NCI-H2107 treated with DMSO at 0.1 percent for 48 hours (cell line): Measurements from ENCODE around the gene AGBL3.
A peak's percentile ranks its signal among the peaks of the same experiment; 100 is the strongest.
"Not testable (repeated sequence)": the region's sequence is repeated elsewhere in the genome, so short reads cannot be mapped to it uniquely, and the experiment has no call there.

Experiments used
- DNase-seq: peaks from one replicate; lab custom pipeline; 2025; ENCODE audit not compliant: unreplicated experiment; lab: John Stamatoyannopoulos, UW

Gene AGBL3

DNA sequence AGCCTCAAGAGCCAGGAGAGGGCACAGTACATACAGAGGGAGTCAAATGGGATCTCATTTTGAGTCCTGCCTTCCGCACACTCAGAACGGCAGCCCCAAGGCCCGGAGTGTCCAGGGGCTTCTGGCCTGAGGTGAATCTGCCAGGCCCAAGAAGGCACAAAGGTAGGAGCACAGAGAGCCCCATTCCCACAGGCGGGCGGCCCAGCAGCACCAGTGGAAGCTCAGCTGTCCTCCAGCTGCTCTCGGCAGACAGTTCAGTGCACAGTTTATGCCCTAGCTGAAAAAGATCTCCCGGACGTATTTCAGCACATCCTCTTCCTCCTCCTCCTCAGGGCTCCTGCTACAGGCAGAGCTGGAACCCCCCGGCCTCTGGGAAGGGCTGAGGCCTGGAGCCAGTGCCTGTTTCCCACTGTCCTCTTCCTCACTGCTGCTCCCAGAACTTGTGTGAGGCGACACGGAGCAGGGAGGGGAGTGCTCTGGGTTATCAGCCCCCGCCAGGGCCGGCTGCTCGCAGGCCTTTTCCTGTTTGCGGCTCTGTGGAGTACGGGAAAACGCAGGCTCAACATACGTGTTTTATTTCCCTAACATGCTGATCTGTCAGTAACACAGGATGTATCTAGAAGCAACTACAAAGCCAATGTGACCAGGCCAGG is 180.2 kb downstream of the AGBL3 start:
- DNase-seq, result no peak

DNA sequence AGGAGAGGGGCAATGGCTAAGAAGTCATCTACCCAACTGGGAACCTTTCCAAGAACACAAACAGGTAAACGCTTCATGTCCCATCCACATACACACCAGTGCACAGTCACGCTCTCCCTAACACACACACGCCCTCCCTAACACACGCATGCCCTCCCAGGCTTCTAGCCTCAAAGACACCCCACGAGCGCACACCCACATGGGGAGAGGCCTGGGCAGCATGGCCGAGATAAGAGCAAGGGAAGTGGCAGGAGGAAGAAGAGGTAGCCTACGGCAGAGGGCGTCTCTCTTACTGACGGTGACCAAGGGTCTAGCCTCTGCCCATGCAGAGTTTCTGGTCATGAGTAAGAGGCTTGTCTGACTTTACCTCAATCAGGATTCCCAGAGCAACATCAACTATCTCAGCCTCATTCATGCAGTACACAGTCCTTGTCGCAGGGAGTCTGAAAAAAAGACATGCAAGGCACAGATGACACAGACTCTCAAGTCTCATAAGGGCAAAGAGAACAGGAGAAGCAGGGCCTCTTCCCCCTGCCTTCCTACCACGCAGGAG is 181.1 kb downstream of the AGBL3 start:
- DNase-seq, result no peak

DNA sequence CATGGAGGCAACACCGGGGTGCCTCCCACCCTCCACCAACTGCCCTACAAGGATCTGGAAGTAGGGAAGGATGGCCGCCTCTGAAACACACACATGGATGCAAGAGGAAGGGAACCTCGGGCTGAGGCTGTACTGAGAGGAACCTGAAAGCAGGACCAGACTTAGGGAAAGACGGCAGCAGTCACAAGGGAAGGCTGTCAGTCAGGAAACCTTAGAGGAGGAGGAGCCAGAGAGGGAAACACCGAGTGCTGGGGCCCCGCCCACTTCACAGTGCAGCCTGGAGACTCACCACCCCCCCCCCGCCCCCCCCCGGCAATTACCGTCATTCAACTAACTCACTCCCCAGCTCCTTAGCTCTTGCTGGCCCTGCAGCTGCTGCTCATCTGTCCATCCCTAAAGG is 181.7 kb downstream of the AGBL3 start:
- no peak for DNase-seq

DNA sequence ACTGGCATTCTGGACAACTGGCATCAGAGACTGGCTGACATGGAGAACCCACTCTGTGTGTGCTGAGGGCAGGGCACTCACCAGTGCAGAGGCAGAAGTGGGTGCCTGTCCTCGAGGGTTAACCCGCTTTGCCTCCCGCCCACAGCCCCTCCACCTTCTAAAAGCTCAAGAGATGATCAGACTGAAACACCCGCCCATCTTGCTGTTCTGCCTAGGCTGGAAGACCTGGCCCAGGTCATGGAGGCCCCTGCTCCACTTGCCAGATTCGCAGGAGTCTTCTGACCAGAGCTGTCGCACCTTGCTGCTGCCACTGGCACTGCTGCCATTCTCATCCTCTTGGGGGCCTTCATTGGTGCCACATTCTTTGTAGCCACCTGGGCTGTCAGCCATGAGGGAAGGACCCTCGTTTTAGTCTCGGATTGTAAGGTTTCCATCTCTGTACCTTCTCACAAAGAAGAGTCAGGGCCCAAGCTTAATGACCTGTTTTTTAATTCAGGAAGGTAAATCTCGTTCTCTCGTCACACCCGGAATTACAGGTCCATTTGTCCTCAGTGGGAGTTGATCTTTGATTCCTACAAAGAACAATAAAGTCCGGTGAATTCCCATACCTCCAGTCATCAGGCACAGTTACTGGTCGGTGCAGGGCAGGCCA is 182.3 kb downstream of the AGBL3 start:
- DNase-seq, result no peak

DNA sequence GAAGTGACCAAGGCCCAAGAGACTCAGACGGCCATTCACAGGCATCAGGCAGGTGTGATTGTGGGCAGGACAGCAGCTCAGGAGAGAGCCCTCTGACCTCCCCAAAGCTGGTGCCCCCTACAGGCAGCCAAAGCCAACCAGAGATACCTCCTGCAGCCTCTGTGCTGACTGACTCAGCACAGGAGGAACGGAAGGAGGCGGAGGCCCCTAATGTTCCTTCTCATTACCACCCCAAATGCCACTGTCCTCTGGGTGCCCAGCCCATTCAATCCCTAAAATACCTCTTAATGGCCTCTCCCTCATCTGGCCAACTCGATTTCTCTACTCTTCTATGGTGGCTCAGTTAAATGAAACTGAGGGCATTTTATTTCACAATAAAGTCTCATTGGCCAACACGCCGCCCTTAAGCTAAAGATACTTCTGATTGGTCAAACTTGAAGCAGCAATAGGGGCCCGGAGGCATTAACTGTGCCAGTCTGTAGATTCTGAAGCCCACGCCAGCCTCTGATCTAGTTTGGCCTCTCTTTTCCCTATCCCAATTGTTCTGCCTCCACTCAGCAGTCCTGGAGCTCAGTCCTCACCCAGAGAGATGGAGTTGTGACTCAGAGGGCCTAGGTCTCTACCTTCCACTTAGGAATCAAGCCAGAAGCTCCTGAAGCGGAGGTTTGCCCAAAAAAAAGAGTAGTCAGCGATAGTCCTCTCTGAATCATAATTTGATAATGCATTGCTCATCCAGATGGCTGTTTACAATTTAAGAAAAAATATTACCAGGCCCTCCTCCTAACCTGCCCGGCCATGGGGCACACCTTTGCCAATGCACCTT is 183.0 kb downstream of the AGBL3 start:
- no peak for DNase-seq

DNA sequence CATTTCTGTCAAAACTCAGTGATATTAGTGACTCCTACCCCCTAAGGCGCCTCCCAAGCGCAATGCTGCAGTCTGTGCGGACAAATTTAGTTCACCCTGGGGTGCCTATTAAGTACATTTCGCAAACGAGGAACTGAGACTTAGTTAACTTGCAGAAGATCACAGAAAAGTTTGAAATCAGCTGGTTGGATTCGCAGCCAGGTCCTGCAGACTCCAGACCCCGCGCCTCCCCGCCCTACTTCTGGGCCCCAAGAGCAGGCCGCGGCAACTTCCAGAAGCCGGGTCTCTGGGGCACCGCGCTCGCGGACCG is 183.6 kb downstream of the AGBL3 start:
- DNase-seq, result no peak

DNA sequence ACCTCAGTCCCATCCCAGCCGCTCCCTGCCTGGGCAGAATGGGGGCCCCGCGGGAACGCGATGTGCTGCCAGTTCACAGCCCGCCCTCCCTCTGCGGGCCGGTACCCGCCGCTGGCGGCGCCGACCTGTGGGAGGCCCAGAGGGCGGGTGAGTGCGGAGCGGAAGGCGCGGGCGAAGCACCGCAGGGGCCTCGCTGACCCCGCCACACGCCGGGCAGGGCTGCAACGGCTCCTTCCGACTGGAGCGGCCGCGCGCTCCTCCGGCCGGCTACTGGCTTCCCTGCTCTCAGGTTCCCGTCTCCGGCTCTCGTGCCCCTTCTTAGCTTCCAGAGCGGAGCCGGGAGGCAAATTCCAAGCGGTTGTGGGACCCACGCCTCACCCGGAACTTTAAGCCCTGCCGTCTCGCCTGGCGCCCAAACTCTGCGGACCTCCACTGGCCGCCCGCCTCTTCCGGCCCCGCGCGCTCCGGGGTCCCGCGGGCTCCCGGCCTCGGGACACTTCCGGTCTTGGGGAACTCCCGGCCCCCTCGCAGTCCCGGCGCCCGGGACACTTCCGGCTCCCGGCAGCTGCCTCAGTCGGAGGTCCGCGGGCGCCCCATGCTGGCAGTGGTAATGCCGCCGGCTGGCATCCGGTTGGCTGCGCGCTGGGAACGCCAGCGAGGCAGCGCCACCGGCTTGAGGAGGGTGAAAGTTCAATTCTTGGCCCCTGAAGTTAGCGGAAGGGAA is 184.1 kb downstream of the AGBL3 start, which contains the start of gene CYREN:
Gene CYREN, minus strand, starts transcription at position 434 of the 724 bp plus-strand sequence. CDS start 1,785 bp downstream, outside the sequence.
- peak; percentile 79 for DNase-seq

DNA sequence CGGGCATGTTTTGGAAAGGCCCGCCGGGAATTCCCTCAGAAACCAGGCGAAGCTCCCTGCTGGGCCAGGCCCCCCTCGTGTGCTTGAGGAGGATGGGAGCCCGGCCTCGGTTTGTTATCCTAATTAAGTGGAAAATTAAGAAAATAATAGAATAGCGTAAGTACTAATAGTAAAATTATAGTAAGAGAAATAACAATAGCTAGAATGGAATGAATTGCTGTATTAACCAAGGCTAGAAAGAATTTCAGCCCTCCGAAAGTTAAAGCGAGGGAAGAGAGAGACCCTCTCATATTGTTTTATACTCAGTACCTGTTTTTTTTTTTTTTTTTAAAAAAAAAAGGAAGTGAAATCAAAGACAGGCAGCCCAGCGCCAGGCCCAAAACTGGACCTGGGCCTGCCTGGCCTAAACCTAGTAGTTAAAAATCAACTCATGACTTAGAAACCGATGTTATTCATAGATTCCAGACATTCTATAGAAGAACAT is 184.7 kb downstream of the AGBL3 start:
- not testable (repeated sequence) for DNase-seq

DNA sequence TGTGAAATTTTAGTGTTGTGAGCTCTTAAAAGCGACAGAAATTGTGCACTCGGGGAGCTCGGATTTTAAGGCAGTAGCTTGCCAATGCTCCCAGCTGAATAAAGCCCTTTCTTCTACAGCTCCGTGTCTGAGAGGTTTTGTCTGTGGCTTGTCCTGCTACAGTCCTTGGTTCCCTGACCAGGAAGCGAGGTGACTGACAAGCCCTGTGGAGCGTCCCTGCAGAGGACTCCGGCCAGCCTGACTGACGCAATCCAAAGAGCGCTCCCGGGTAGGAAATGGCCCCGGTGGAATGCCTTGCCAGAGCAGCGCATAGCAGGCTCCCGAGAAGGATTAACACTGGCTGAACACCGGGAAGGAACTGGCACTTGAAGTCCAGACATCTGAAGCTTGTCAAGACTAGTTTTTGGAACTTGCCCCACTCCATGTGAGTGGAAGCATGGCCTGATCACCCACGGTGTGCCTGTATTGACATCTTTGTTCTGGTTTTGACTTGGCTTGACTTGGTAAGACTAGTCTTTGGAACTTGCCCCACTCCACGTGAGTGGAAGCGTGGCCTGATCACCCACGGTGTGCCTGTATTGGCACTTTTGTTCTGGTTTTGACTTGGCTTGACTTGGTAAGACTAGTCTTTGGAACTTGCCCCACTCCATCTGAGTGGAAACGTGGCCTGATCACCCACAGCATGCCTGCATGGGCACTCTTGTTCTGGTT is 185.4 kb downstream of the AGBL3 start:
- not testable (repeated sequence) for DNase-seq

DNA sequence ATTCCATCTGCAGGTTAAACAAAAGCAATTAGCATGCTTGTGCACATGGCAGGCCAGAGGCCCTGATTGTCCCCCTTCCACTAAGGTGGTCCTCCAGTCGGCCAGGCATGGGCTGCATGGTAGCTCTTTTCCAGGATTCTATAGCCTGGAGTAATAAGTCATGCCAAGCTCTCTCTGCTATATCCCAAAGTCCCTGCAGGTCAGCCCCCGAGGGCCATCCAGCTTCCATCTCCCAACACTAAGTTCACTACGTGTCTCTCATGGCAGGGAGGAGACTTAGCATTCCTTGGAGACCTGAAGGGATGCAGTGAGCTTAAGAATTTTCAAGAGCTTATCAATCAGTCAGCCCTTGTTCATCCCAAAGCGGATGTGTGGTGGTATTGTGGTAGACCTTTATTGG is 187.6 kb downstream of the AGBL3 start:
- DNase-seq, result not testable (repeated sequence)

DNA sequence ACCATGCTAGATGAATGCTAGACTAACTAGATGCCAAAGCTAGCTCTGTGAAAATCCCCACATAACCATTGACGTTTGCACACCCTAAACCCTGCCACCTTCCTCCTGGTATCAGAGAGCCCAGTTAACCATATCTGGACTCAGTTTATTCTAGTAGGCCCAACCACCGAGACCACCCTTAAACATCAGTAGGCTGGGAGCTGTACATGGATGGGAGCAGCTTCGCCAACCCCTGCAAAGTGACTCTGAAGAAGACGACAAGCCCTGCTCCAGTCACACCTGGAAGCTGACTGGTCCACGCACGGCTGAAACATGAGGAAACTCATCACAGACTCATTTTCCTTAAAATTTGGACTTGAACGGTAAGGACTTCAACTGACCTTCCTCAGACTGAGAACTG is 188.6 kb downstream of the AGBL3 start:
- DNase-seq, result no peak

DNA sequence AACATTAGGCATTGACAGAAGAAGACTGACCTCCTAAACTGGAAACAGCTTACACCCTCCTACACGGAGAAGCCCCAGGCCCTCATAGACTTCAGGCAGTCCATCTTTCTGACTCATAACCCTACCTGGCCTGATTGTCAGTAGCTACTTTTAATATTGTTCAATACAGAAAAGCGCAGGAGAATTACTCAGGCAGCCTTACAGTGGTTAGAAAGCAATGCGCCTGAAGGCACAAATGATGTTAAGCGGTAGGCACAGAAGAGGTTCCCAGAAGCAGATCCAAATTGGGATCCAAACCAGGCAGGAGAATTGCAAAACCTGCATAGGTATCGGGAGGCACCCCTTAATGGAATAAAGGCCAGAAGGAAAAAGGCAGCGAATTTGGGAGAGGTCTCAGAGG is 189.6 kb downstream of the AGBL3 start:
- no peak for DNase-seq

DNA sequence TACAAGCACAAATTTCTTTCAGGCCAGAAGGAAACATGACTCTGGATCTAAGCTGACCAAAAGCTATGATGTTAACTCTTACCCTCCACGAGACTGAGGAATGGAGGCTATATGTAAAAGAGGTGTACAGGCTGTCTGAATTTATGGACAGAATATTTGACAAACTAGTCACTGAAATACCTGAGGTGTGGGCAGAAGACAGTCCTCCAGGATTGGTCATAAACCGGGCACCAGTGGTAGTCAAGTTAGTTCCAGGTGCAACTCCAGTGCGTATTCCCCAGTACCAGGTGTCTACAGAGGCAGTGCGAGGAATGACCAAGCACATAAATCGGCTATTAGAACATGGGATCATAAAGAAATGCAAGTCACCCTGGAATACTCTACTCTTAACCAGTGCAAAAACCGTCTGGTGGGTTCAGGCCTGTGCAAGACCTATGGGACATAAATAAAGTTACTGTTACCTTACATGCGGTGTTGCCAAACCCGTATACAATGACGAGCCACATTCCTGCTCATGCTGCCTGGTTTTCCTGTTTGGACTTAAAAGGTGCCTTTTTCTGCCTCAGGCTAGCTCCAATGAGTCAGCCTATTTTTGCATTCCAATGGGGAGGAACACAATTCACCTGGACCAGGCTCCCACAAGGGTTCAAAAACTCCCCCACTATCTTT is 190.9 kb downstream of the AGBL3 start:
- no peak for DNase-seq

DNA sequence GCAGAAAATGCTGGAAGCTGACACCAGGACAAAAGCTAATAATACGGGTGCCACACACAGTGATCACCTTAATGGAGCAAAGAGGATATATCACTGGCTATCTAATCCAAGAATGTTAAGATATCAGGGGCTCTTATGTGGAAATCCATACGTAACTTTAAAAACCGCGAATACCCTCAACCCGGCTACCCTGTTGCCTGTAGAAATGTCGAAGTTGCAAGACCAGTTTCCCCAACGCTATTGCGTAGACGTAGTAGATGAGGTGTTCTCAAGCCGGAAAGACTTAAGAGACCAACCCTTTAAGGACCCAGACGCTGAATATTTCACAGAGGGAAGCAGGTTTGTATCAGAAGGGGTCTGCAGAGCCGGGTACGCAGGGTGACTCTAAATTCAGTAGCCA is 192.1 kb downstream of the AGBL3 start:
- no peak for DNase-seq

DNA sequence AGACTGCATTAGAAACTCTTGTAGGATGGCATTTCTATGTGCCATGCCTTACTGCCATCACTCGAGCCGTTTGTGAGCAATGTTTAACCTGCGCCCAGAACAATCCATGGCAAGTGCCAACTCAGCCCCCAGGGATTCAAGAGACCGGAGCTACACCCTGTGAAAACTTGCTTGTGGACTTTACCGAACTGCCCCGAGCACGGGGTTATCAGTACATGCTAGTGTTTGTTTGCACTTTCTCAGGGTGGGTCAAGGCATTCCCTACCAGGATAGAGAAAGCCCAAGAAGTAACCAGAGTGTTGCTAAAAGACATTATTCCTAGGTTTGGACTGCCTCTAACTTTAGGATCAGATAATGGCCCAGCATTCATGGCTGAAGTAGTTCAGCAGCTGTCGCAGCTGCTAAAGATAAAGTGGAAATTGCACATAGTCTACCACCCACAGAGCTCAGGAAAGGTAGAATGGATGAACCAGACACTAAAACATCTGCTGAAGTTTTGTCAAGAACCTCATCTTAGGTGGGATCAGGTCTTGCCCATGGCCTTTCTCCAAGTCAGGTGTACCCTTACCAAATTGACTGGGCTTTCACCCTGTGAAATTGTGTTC is 193.1 kb downstream of the AGBL3 start:
- DNase-seq, result no peak

DNA sequence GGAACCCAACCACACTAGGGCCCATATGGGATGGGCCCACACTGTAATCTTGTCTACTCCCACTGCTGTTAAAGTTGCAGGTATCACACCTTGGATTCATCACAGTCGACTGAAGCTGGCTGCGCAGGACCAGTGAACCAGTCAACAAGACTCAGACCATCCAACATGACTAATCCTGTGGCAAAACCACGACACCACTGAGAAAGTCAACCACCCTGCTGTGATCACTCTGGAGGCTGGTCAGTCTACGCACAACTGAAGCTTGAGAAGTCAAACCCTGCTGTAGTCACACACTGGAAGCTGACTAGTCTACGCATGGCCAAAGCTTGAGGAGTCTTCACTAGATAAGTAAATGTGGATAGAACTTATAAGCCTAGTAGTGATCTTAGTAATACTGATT is 193.8 kb downstream of the AGBL3 start:
- DNase-seq, result no peak

DNA sequence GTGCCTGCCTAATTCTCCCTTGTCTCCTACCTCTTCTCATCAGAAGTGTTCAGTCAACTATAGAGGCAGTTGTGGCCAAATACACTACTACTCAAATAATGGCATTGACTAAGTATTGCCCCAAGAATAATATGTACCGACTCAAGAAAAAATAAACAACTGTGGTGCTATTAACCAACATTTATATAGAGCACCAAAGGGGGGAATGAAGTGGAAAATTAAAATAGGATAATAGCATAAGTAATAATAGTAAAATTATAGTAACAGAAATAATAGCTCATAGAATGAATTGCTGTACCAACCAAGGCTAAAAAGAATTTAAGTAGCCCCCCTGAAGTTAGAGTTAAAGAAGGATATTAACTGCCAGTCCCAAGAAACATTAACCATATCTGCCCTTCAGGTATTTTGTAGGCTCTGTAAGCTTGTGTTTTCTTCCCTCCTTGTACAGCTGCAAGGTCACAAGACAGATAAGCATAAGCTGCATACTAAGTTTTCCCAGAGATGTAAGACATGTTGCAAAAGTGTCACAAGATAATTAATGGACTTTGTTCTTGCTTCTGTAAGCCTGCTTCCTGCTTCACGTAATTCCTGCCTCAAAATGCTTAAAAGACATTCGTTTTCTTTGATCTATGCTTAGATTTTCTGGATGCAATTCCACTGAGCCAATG is 195.1 kb downstream of the AGBL3 start:
- no peak for DNase-seq

DNA sequence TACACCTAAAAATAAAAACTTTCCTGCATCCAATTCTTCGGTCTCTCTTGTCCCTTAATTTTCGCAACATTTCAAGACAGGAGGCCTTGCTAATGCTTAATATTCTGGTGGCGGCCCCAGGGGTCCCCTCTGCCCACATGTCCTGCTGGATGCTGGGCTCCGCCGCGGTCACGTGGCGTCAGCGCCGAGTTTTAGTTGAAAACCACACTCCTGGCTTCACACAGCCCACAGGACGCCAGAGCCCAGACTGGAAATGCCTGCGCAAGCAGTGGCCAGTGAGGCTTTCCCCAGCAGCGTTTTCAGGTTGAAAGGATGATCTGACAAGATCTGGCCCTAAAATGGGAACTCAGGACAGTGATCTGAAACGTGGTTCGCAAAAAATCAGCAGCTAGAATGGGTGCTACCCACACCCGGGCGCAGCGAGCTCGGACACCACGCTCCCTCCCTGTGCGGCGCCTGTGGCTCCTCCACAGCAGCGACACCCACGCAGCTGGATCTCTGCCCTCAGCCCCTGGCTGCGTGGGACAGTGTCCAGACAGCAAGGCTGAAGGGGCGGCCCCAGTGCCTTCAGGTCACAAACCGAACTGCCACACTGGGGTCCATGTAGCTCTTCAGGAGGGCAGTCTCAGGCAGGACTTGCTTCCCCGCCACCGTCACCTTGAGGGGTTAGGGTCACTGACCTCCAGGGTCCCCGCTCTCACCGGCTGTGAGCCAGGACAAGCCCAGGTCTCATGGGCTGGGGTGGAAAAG is 195.8 kb downstream of the AGBL3 start:
- DNase-seq, result no peak
